Measurements from ENCODE around the gene CA10.

CA10 gene

DNA sequence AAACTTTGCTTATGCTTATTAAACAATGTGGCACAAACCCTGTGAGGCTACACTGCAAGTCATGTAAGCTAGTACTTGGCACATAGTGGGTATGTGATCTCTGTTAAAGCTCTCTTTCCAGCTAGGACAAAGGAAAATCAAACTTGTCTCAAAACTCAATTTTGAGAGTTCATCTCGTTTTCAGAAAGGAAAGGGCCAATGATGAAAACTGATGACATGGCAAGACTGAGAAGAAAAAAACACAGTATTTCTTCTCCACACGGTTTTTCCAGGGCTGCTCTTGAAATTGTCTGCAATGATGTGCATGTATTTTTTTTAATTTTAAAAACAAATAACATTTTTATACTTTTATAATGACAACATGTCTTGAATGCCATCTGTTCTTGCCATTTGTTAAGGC is 389.8 kb downstream of the CA10 start:
- TF ChIP-seq, protein P1, sequence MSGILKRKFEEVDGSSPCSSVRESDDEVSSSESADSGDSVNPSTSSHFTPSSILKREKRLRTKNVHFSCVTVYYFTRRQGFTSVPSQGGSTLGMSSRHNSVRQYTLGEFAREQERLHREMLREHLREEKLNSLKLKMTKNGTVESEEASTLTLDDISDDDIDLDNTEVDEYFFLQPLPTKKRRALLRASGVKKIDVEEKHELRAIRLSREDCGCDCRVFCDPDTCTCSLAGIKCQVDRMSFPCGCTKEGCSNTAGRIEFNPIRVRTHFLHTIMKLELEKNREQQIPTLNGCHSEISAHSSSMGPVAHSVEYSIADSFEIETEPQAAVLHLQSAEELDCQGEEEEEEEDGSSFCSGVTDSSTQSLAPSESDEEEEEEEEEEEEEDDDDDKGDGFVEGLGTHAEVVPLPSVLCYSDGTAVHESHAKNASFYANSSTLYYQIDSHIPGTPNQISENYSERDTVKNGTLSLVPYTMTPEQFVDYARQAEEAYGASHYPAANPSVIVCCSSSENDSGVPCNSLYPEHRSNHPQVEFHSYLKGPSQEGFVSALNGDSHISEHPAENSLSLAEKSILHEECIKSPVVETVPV (CRISPR knock-in tag; IDR thresholded peaks at IDR 0.05), result no peak
- ATAC-seq, result no peak

DNA sequence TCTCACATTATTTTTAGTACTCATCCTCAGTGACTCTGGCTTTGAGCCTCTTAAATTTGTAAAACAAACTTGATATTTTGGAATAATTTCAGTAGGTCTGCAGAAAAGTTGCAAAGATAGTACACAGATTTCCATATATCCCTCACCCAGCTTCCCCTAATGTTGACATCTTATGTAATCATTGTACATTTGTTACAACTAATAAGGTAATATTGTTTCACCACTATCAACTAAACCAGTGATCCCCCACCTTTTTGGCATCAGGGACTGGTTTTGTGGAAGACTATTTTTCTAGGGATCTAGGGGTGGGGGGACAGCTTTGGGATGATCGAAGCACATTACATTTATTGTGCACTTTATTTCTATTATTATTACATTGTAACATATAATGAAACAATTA is 391.2 kb downstream of the CA10 start:
- no peak for ATAC-seq
- TF ChIP-seq ZFP30 (CRISPR knock-in tag; IDR thresholded peaks at IDR 0.05) (no peak), ARNTL (CRISPR knock-in tag; IDR thresholded peaks at IDR 0.05; ENCODE audit: borderline replicate concordance, low read depth) (no peak), TCF4 (CRISPR knock-in tag; IDR thresholded peaks at IDR 0.05; ENCODE audit: borderline replicate concordance) (no peak), CSDC2 (CRISPR knock-in tag; IDR thresholded peaks at IDR 0.05) (no peak), ZNF70 (CRISPR knock-in tag; IDR thresholded peaks at IDR 0.05) (no peak), RARB (CRISPR knock-in tag; IDR thresholded peaks at IDR 0.05) (no peak), GLIS3 (CRISPR knock-in tag; IDR thresholded peaks at IDR 0.05) (no peak), OSR1 (CRISPR knock-in tag; IDR thresholded peaks at IDR 0.05) (no peak), ESRRG (CRISPR knock-in tag; IDR thresholded peaks at IDR 0.05) (no peak), TOX (CRISPR knock-in tag; IDR thresholded peaks at IDR 0.05; ENCODE audit: borderline replicate concordance) (no peak), ZNF565 (CRISPR knock-in tag; conservative IDR thresholded peaks at IDR 0.05; ENCODE audit: low read depth) (no peak), ZC3H10 (CRISPR knock-in tag; IDR thresholded peaks at IDR 0.05) (no peak), SNAI2 (CRISPR knock-in tag; IDR thresholded peaks at IDR 0.05) (no peak), BACH2 (CRISPR knock-in tag; IDR thresholded peaks at IDR 0.05; ENCODE audit: borderline replicate concordance) (no peak)
- TF ChIP-seq, protein P2, sequence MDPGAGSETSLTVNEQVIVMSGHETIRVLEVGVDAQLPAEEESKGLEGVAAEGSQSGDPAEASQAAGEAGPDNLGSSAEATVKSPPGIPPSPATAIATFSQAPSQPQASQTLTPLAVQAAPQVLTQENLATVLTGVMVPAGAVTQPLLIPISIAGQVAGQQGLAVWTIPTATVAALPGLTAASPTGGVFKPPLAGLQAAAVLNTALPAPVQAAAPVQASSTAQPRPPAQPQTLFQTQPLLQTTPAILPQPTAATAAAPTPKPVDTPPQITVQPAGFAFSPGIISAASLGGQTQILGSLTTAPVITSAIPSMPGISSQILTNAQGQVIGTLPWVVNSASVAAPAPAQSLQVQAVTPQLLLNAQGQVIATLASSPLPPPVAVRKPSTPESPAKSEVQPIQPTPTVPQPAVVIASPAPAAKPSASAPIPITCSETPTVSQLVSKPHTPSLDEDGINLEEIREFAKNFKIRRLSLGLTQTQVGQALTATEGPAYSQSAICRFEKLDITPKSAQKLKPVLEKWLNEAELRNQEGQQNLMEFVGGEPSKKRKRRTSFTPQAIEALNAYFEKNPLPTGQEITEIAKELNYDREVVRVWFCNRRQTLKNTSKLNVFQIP (CRISPR knock-in tag; IDR thresholded peaks at IDR 0.05; ENCODE audit: borderline replicate concordance, low read depth), result no peak
- TF ChIP-seq, protein P3, sequence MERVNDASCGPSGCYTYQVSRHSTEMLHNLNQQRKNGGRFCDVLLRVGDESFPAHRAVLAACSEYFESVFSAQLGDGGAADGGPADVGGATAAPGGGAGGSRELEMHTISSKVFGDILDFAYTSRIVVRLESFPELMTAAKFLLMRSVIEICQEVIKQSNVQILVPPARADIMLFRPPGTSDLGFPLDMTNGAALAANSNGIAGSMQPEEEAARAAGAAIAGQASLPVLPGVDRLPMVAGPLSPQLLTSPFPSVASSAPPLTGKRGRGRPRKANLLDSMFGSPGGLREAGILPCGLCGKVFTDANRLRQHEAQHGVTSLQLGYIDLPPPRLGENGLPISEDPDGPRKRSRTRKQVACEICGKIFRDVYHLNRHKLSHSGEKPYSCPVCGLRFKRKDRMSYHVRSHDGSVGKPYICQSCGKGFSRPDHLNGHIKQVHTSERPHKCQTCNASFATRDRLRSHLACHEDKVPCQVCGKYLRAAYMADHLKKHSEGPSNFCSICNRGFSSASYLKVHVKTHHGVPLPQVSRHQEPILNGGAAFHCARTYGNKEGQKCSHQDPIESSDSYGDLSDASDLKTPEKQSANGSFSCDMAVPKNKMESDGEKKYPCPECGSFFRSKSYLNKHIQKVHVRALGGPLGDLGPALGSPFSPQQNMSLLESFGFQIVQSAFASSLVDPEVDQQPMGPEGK (CRISPR knock-in tag; IDR thresholded peaks at IDR 0.05; ENCODE audit: borderline replicate concordance), result no peak

DNA sequence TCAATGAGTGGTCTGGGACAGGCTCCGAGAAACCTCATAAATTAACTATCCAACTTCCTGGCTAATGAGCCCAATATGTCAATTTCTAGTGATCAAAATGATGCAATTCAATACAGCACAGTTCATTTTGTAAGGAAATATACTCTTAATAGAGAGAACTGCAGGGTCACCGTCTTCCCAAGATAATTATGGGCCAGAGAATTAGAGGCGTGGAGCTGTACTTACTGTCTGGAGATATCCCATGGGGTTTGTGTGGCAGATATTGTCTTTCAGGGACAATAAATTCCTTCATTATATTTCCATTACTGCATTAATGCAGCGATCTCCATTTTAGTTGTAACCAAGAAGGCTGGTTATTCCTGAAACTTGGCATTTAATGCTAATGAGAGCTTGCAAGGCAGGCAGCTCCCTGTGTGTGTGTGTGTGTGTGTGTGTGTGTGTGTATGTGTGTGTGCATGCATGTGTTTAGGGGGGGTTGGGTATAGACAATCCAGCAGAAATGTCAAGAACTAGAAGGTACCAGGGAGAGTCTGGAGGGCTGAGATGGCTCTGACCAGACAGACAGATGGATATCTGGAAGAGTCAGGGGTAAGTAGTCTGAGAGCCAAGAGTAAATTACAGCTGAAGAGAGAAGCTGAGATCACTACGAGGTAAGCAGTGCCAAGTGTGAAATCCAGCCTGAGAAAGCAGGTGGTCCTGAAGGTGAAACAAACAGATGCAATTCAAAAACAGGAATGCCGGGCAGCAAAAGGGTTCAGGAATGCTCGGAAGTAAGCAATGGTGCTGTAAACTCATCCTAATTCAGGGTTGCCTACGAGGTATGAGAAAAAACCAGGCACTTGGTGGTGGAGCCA is 393.0 kb downstream of the CA10 start:
- no peak for TF ChIP-seq ESRRG (CRISPR knock-in tag; IDR thresholded peaks at IDR 0.05)
- TF ChIP-seq ZNF8 (CRISPR knock-in tag; IDR thresholded peaks at IDR 0.05), result no peak
- no peak for TF ChIP-seq ZC3H10 (CRISPR knock-in tag; IDR thresholded peaks at IDR 0.05)
- TF ChIP-seq ZNF565 (CRISPR knock-in tag; conservative IDR thresholded peaks at IDR 0.05; ENCODE audit: low read depth), result no peak
- TF ChIP-seq CSDC2 (CRISPR knock-in tag; IDR thresholded peaks at IDR 0.05), result no peak
- no peak for TF ChIP-seq ZNF70 (CRISPR knock-in tag; IDR thresholded peaks at IDR 0.05)
- TF ChIP-seq, protein P3 (CRISPR knock-in tag; IDR thresholded peaks at IDR 0.05; ENCODE audit: borderline replicate concordance), result no peak
- no peak for TF ChIP-seq SNAI2 (CRISPR knock-in tag; IDR thresholded peaks at IDR 0.05)
- no peak for TF ChIP-seq ISL1 (CRISPR knock-in tag; IDR thresholded peaks at IDR 0.05)
- TF ChIP-seq, protein P1 (CRISPR knock-in tag; IDR thresholded peaks at IDR 0.05), result no peak
- no peak for ATAC-seq
